ENCODE data around the gene PIGC. TPM values are rescaled to one million over a fixed set of nuclear protein-coding genes. Genes with fewer than 3 reads are reported as not detected.

PIGC gene
- total RNA-seq, 1 experiment from 2014 or later, result 16.2 TPM

- TF ChIP-seq, protein P1, sequence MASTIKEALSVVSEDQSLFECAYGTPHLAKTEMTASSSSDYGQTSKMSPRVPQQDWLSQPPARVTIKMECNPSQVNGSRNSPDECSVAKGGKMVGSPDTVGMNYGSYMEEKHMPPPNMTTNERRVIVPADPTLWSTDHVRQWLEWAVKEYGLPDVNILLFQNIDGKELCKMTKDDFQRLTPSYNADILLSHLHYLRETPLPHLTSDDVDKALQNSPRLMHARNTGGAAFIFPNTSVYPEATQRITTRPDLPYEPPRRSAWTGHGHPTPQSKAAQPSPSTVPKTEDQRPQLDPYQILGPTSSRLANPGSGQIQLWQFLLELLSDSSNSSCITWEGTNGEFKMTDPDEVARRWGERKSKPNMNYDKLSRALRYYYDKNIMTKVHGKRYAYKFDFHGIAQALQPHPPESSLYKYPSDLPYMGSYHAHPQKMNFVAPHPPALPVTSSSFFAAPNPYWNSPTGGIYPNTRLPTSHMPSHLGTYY (CRISPR knock-in tag; IDR thresholded peaks at IDR 0.05), result no peak
- TF ChIP-seq, protein P2, sequence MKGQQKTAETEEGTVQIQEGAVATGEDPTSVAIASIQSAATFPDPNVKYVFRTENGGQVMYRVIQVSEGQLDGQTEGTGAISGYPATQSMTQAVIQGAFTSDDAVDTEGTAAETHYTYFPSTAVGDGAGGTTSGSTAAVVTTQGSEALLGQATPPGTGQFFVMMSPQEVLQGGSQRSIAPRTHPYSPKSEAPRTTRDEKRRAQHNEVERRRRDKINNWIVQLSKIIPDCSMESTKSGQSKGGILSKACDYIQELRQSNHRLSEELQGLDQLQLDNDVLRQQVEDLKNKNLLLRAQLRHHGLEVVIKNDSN (CRISPR knock-in tag; IDR thresholded peaks at IDR 0.05), result no peak
Measured at GRCh38 chr1:172414331-172414730, 29.5 kb downstream of the PIGC start (continued).

DNA sequence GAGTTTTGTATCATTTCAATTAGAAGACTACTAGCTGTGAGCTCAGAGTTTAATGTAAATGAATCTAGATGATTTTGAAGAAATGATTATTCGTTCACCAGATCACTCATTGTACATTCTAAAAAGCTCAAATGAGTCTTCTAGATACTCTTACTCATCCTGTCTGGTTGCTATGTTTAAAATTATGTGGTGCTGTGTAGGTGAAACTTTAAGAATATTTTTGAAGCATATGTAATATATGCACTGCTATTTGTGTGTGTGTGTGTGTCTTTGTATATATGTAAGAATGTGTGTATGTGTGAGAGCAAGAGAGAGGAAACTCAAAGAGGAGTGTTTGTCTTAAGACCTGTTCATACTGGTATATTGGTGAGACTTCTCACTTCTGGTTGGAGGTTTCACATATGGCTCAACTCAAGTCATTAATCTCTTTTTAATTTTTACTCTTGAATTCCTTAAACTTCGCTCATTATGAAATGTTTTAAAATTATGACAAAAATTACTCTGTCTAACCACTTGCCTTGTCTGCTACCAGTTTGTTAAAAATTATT lies 32.0 kb downstream of the PIGC start:
- H3K36me3 Mint-ChIP-seq, result no peaks in the 10 kb centered on the region
- no peak for ATAC-seq
- ChIA-PET POLR2A (no interaction called here), CTCF (interaction anchor here (2.0 kb wide), 1 partner anchor 12 kb away, joined by 6 read pairs; no protein-coding TSS in a partner anchor)
- no peak overlapping the region for H3K27ac Mint-ChIP-seq
- no peak for DNase-seq (ENCODE audit: low spot score)
- no peaks in the 10 kb centered on the region for H3K27me3 Mint-ChIP-seq (ENCODE audit: low read depth)
- no peaks in the 10 kb centered on the region for H3K9me3 Mint-ChIP-seq
- no peak overlapping the region for H3K4me3 Mint-ChIP-seq
- TF ChIP-seq KAT7 (CRISPR knock-in tag; IDR thresholded peaks at IDR 0.05; ENCODE audit: borderline replicate concordance) (no peak), ZBTB21 (CRISPR knock-in tag; IDR thresholded peaks at IDR 0.05; ENCODE audit: borderline replicate concordance) (no peak), ATF1 (CRISPR knock-in tag; IDR thresholded peaks at IDR 0.05) (no peak), CBFB (CRISPR knock-in tag; IDR thresholded peaks at IDR 0.05; ENCODE audit: low read depth) (no peak), MAX (CRISPR knock-in tag; IDR thresholded peaks at IDR 0.05) (no peak), NFE2L1 (CRISPR knock-in tag; IDR thresholded peaks at IDR 0.05) (no peak)
- TF ChIP-seq, protein P3, sequence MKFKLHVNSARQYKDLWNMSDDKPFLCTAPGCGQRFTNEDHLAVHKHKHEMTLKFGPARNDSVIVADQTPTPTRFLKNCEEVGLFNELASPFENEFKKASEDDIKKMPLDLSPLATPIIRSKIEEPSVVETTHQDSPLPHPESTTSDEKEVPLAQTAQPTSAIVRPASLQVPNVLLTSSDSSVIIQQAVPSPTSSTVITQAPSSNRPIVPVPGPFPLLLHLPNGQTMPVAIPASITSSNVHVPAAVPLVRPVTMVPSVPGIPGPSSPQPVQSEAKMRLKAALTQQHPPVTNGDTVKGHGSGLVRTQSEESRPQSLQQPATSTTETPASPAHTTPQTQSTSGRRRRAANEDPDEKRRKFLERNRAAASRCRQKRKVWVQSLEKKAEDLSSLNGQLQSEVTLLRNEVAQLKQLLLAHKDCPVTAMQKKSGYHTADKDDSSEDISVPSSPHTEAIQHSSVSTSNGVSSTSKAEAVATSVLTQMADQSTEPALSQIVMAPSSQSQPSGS (CRISPR knock-in tag; IDR thresholded peaks at IDR 0.05; ENCODE audit: borderline replicate concordance, low read depth), result no peak
- peaks cover 10% of the 10 kb centered on the region for H3K4me1 Mint-ChIP-seq

GRCh38 chr1:172410027-172410426 lies 33.8 kb downstream of the PIGC start:
- Mint-ChIP-seq H3K27ac (no peak overlapping the region), H3K27me3 (ENCODE audit: low read depth) (no peaks in the 10 kb centered on the region), H3K9me3 (no peaks in the 10 kb centered on the region), H3K4me3 (no peak overlapping the region), H3K4me1 (no peaks in the 10 kb centered on the region), H3K36me3 (no peaks in the 10 kb centered on the region)
- POLR2A ChIA-PET, result no interaction called here
- ATAC-seq (no peak), DNase-seq (ENCODE audit: low spot score) (no peak)
- no peak for TF ChIP-seq FOXJ3 (CRISPR knock-in tag; IDR thresholded peaks at IDR 0.05; ENCODE audit: borderline replicate concordance)
- CTCF ChIA-PET, result interaction anchor here (2.0 kb wide), 1 partner anchor 10 kb away, joined by 6 read pairs; no protein-coding TSS in a partner anchor

- no peaks in the 10 kb centered on the region for H3K4me1 Mint-ChIP-seq
- CTCF ChIA-PET, result interaction anchor here (1.5 kb wide), 1 partner anchor 10 kb away, joined by 6 read pairs; no protein-coding TSS in a partner anchor
- no peaks in the 10 kb centered on the region for H3K27me3 Mint-ChIP-seq (ENCODE audit: low read depth)
- TF ChIP-seq ZNF219 (CRISPR knock-in tag; IDR thresholded peaks at IDR 0.05; ENCODE audit: borderline replicate concordance), result no peak
- no peak for TF ChIP-seq AR (CRISPR knock-in tag; IDR thresholded peaks at IDR 0.05)
- TF ChIP-seq PREB (CRISPR knock-in tag; IDR thresholded peaks at IDR 0.05; ENCODE audit: borderline replicate concordance), result no peak
- no peak for TF ChIP-seq MXD4 (CRISPR knock-in tag; IDR thresholded peaks at IDR 0.05; ENCODE audit: borderline replicate concordance)
- no peak for TF ChIP-seq HMGXB4 (CRISPR knock-in tag; IDR thresholded peaks at IDR 0.05)
- no peak for TF ChIP-seq NR2C2 (CRISPR knock-in tag; IDR thresholded peaks at IDR 0.05)
- no peak for TF ChIP-seq ZNF396 (CRISPR knock-in tag; IDR thresholded peaks at IDR 0.05; ENCODE audit: borderline replicate concordance)
Measured at GRCh38 chr1:172408958-172409357, 34.9 kb downstream of the PIGC start.

More at GRCh38 chr1:172408958-172409357, 34.9 kb downstream of the PIGC start:
- ATAC-seq, result no peak
- DNase-seq (ENCODE audit: low spot score), result no peak
- no peak overlapping the region for H3K4me3 Mint-ChIP-seq
- H3K27ac Mint-ChIP-seq, result no peak overlapping the region
- no peaks in the 10 kb centered on the region for H3K9me3 Mint-ChIP-seq
- POLR2A ChIA-PET, result no interaction called here
- no peaks in the 10 kb centered on the region for H3K36me3 Mint-ChIP-seq
